MM.1S (cell line): ENCODE measurements around the gene TIMD4.

Source experiments
- EZH2 ChIP-seq: fragments of 300-600 bp; sonication (generic); optimal IDR thresholded peaks from 2 replicates; pipeline ENCODE3; 2017; ENCODE audit warnings: low read depth, mild to moderate bottlenecking, antibody characterized with exemption, low read length, mixed read lengths
- TF ChIP-seq, protein P1 (sequence below): fragments of 300-600 bp; sonication (generic); IDR thresholded peaks from 2 replicates; pipeline ENCODE4 v1.5.1; 2016; ENCODE audit warnings: antibody characterized with exemption, low read length, mixed read lengths

DNA sequence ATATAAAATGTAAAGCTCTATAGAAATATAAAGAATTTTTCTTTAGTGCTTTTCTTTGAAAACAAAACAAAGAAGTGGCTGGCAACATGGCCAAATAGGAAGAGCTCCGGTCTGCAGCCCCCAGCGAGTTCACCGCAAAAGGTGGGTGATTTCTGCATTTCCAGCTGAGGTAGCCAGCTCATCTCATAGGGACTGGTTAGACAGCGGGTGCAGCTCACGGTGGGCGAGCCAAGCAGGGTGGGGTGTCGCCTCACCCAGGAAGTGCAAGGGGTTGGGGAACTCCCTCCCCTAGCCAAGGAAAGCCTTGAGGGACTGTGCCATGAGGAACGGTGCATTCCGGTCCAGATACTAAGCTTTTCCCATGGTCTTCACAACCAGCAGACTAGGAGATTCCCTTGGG, 21.0 kb upstream of the TIMD4 start:
- TF ChIP-seq, protein P1, sequence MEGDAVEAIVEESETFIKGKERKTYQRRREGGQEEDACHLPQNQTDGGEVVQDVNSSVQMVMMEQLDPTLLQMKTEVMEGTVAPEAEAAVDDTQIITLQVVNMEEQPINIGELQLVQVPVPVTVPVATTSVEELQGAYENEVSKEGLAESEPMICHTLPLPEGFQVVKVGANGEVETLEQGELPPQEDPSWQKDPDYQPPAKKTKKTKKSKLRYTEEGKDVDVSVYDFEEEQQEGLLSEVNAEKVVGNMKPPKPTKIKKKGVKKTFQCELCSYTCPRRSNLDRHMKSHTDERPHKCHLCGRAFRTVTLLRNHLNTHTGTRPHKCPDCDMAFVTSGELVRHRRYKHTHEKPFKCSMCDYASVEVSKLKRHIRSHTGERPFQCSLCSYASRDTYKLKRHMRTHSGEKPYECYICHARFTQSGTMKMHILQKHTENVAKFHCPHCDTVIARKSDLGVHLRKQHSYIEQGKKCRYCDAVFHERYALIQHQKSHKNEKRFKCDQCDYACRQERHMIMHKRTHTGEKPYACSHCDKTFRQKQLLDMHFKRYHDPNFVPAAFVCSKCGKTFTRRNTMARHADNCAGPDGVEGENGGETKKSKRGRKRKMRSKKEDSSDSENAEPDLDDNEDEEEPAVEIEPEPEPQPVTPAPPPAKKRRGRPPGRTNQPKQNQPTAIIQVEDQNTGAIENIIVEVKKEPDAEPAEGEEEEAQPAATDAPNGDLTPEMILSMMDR, result no peak
- no peak for TF ChIP-seq EZH2
